Endometrial microvascular endothelial cells (primary cell): ENCODE measurements around the gene SMAD3. TPM values are rescaled to one million over a fixed set of nuclear protein-coding genes. Genes with fewer than 3 reads are reported as not detected.

Source experiments
- in situ Hi-C: cut with HindIII; loops from 2 replicates; pipeline ENCODE4 v1.10.0; 2017; ENCODE audit warnings: low sequenced_read_pairs, low pct_unique_long_range_greater_than_20kb; ENCODE audit errors: inconsistent ontology term
- total RNA-seq: library from RNA; depleted of rRNA; stranded (reverse); fragments of >200 nt; gene quantifications from one replicate; pipeline ENCODE4 v1.2.3, GENCODE V29; 2015; ENCODE audit errors: inconsistent ontology term

SMAD3 gene
- total RNA-seq, 1 donor from 2014 or later = 79.0 TPM

DNA sequence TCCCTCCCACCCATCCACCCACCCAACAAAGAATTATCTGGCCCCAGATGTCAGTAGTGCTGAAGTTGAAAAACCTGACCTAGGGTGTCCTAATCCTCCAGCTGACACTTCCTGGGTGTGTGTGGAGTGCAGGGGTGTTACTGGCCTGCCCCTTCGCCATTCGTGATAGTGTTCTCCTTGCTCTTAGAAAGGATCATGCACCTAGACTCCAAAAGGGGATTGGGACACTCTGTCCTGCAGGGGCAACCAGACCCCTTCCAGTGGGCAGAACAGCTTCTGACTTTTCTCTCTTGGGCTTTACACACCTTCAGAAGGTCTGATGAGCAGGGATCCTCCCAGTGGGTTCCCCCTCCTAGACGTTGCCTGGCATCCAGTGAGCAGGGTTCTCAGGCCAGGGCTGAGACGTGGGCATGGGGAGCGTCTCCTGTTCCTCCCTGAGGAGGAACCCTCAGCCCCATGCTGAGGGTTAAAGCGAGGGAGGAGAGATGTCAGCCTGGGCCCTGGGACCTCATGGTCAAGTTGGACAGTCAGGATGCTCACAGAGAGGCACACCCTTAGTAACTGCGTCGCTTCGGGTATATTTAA lies 114.1 kb downstream of the SMAD3 start:
- in situ Hi-C loops = no loop called here

DNA sequence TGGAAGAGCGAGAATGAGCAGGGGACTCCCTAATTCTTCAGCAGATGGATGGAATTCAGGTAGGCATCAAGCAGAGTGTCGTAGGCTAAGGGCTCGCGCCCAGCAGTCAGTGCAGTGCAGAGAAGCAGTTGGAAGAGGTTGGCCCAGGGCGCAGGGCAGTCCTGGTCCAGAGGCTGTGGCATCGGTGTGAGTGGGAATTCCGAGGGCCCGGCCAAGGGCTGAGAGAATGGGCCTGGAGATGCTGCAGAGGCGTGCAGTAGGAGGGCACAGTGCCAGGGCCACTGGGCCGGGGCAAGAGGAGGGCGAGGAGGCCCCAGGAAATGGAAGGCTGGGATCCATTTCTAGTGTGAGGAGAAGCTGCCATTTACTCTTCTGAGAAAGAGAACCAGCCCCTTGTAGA lies 114.6 kb downstream of the SMAD3 start:
- in situ Hi-C loops = no loop called here

DNA sequence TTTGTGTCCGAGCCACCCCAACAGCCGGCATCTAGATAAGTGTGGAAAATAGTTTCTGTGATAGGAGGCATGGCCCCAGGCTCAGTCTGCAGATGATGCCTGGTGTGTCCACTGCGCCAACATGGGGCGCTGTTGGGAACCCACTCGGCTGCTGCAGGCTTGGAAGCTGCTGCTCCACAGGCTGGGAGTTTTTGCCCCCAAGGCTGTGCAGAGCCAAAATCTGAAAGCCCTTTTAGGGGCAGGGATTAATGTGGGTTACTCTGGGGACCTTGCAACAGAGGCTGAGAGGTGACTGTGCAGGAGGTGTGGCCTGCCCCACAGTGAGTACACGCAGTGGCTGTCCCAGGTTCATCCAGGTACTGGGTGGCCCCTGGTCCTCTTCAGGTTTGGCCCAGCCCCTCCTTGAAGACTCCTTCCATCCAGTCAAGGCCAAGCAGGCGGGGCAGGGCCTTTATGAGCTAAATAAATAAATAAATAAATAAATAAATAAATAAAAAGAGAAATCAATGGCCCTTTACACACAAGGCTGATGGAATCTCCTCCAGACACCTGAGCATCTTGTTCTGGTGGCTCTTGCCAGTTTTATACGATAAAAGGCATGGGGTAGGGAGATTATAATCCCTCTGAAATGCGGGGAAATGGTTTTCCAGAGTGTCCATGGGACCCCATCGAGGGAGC lies 115.3 kb downstream of the SMAD3 start:
- in situ Hi-C loops = no loop called here

DNA sequence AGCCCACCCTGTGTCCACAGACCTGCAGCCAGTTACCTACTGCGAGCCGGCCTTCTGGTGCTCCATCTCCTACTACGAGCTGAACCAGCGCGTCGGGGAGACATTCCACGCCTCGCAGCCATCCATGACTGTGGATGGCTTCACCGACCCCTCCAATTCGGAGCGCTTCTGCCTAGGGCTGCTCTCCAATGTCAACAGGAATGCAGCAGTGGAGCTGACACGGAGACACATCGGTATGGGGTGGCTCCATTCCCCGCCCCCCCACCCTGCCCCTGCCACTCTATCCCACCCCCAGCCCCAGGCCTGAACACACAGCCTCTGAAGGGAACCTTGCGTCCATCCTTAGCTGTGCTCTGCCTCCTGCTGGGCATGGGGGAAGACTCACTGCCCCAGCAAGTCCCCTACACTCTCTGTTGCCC lies 115.8 kb downstream of the SMAD3 start:
- in situ Hi-C loops = no loop called here

DNA sequence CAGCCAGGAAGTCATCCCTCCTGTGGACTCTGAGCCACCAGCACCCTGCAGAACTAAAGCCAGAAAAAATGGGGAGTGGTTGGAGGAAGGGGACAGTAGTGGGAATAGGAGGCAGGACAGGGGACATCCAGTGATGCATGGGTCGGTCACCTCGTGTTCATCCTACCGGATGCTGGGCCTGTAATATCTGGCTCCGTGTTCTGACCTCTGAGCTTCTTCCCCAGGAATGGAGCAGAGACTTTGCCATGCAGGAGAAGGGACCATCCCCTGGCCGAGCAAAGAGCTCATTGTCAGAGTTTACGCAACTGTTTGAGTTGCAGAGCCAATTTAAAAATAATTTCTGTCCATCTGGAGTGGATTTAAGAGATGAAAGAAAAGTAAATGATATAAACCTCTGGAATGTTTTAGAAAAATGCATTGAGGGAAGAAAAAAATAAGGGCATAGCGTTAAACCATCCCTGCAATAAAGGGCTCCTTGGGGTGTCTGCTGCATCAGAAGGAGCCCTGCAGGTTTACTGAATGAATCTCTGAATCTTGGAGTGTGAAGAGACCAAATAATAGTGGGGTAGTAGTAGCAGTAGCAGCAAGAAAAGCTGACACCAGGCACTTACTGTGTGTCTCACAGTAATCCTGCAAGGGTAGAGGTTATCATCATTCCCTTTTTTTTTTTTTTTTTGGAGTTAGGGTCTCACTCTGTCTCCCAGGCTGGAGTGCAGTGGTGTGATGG lies 118.2 kb downstream of the SMAD3 start:
- in situ Hi-C loops = no loop called here

DNA sequence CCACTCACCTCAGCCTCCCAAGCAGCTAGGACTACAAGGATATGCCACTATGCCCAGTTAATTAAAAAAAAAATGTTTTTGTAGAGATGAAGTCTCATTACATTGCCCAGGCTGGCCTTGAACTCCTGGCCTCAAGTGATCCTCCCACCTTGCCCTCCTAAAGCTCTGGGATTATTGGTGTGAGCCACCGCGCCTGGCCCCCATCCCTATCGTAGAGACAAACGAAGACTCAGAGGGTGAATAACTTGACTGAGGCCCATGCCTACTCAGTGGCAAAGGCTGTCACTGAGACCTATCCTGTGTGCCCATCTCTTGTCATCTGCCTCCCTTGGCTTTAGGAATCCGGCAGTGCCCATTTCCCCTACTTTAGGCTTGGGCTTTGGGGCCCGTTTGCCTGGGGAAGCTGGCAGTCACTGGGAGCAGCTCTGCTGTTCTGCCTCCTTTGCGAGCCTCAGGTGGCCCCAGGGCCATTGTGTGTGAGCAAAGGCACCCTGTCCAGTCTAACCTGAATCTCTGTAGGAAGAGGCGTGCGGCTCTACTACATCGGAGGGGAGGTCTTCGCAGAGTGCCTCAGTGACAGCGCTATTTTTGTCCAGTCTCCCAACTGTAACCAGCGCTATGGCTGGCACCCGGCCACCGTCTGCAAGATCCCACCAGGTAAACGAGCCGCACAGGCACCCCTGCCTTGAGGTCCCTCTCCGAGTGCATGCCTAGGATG lies 119.0 kb downstream of the SMAD3 start:
- in situ Hi-C loops = no loop called here

DNA sequence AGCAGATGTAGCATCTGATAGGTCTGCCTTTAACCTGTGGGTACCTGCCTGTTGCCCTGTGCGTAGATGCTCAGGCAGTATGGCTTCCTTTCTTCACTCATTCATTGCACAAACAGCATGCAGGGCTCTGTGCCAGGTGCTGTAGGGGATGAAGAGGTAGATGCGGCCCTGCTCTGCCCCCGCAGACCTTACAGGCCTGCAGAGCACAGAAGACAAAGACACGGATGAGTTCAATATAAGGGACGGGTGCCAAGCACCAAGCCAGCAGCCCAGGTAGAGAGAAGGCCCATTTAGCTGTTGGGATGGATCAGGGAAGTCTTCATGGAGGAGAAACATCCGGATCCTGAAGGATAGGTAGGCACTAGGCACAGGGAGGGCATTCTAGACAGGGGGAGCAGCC lies 119.6 kb downstream of the SMAD3 start:
- in situ Hi-C loops = no loop called here

DNA sequence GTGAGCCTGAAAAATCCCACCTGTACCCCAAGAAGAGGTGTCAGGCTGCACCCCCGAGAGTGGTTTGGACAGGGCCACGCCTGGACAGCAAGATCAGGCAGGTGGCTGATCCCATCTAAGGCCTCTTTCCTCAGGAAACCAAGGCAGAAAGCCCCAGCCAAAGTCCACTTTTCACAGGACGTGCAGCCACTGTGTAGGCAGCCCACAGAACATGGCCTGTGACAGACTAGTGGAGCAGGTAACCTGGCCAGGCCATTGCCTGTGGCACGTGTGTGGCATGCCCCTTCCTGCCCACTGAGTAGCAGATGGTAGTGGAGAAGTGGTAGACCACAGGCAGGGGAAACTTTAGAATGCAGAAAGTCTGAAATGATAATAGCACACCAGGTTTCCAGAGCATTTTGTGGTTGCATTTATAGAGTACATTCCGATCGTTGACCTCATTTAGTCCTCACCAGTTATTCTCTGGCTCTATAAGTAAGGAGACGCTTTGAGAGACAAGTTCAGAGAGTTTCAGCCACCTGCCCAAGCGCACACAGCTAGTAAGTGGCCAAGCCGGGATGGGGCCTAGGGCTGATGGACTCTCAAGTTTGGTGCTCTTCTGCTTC lies 120.3 kb downstream of the SMAD3 start:
- in situ Hi-C loops = no loop called here

DNA sequence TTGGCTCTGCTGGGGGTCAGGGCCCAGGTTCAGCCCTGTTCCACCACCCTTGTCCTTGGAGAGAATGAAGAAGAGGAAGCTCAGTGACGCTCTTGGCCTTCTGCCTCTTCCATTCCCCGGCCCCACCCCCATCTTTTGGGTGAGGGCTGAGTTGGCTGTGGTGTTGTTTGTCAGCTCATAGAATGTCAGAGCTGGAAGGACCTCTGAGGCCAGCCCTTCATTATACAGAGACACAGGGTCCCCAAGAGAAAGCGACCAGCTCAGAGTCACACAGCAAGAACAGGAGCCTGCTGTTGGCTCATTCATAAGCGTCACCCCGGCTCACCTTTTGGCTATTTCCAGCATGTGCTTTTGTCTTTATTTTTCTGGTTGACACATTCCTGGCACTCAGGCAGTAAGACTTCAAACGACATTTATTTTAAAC lies 120.8 kb downstream of the SMAD3 start:
- in situ Hi-C loops = no loop called here

DNA sequence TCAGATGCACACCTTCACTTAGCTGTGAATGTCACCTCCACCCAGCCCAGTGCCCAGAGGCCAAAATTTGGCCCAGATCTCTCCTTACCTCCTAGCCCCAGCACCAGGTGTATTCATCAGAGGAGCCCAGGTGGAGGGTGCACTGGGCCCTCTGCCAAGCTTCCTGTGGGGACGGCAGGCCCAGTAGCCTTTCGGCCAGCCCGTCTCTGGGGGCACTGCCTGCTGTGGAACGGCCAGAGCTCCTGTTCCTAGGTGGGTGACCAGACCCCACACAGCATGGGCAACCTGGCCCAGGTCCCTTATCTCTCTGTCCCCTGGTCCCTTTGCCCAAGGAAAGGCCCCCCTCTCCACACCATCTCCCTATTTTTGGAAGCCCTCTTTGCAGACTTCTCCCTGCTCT lies 121.3 kb downstream of the SMAD3 start:
- in situ Hi-C loops = no loop called here

DNA sequence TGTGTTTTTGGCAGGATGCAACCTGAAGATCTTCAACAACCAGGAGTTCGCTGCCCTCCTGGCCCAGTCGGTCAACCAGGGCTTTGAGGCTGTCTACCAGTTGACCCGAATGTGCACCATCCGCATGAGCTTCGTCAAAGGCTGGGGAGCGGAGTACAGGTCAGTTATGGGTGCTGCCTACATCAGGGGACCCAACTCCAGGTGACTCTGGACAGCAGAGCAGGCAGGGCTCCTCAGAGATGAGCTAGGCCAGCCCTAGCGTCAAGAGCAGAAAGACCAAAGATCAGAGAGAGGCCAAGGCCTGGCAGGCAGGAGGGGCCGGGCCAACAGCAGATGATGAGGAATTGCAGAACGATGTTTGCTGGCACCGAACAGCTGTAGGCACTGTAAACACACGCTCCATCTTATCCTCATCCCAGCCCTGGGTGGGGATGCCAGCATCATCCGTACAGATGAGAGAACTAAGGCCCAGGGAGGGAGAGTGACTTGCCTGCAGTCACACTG lies 122.0 kb downstream of the SMAD3 start:
- in situ Hi-C loops = no loop called here

DNA sequence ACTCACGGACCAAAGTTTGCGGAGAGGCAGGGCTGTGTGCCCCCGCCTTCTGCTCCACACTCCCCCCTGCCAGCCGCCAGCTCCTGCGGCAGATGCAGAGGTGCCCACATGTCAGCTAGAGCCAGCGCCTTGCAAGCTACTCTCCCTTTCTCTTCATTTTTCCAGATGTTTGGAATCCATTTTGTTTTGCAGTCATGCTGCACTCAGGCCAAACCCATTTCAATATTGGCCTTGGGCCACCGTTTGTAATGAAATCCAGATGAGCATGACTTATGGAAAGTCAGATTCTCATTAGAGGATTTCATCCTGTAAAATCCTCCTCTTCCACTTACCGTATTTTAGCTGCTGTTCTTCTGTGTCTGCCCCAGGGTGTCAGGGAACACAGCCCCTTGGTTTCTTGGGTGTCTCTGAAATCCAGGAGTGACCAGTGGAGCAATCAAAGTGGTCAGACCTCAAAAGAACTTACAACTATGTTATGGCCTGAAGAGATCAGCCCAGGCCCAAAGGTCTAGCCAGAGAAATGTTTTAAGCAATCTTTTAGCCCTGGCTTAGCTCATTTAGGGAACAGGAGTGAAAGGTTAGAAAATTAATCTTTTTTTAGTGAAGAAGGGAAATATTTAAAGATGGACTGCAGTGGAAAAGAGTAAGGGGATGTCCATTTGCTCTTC lies 123.3 kb downstream of the SMAD3 start:
- in situ Hi-C loops = no loop called here

DNA sequence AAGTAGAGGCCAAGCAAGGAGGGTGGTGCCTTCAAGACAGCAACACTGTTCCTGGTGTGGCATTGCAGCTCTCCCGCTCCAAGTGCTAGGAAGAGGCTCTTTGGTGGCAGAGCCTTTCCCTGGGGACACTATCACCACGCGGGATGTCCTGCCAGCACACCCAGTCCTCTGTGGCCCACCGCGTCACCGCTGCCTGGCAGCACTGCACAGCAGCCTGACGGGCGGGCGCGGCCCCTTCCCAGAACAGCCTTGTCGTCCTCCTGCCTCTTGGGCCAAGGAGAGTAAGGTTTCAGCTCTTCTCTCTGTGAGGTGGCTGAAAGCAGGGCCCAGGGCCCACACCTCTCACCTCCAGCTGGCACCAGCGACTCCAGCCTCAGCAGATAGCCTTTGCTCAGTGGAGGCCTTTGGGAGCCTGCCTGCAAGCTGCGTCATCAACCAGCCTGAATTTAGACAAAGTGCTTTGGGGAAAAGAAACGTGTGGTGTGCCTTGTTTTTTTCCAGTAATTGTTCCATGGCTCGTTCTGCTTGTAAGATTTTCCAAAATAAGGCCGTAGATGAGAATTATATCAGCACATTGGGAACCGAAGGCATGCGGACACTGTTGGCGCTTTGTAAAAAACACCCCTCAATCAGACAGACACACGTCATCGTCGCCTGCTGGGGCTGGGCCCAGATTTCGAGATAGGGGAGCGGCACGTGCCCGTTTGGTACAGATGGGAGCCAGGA lies 124.1 kb downstream of the SMAD3 start:
- in situ Hi-C loops = no loop called here

DNA sequence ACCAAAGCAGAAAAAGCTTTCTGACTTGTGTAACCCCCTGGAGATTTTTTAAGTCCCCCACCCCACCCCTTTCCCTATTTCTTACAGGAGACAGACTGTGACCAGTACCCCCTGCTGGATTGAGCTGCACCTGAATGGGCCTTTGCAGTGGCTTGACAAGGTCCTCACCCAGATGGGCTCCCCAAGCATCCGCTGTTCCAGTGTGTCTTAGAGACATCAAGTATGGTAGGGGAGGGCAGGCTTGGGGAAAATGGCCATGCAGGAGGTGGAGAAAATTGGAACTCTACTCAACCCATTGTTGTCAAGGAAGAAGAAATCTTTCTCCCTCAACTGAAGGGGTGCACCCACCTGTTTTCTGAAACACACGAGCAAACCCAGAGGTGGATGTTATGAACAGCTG lies 124.9 kb downstream of the SMAD3 start:
- in situ Hi-C loops = no loop called here

DNA sequence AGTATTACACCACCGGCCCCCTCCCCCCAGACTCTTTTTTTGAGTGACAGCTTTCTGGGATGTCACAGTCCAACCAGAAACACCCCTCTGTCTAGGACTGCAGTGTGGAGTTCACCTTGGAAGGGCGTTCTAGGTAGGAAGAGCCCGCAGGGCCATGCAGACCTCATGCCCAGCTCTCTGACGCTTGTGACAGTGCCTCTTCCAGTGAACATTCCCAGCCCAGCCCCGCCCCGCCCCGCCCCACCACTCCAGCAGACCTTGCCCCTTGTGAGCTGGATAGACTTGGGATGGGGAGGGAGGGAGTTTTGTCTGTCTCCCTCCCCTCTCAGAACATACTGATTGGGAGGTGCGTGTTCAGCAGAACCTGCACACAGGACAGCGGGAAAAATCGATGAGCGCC lies 125.4 kb downstream of the SMAD3 start:
- in situ Hi-C loops = no loop called here

DNA sequence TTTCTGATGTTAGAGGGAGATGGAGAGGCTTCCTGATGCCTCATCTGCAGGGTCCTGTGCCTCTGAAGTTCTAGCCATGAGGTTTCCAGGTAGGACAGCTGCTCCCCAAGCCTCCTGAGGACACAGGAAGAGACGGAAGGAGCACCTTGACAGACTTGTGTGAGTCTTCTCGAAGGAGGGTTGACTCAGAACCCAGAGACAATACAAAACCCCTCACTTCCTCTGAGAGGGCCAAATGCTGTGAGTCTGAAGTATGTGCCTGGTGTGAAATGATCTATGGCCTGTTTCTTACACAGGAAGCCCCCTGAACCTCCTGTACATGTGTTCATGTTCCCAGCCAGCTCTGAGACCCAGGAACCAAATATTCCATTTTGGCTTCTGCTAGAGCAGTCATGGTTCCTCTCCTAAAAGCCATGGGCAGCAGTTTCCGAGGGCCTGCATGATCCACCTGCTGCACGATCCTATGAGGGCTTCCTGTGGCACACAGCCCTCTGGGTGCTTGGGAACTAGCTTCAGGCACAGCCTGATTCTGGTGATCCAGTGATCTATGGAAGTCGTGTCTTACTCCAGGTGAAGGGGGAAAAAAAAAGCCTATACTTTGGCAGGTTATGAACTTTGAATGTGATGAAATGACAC lies 126.9 kb downstream of the SMAD3 start:
- in situ Hi-C loops = no loop called here

DNA sequence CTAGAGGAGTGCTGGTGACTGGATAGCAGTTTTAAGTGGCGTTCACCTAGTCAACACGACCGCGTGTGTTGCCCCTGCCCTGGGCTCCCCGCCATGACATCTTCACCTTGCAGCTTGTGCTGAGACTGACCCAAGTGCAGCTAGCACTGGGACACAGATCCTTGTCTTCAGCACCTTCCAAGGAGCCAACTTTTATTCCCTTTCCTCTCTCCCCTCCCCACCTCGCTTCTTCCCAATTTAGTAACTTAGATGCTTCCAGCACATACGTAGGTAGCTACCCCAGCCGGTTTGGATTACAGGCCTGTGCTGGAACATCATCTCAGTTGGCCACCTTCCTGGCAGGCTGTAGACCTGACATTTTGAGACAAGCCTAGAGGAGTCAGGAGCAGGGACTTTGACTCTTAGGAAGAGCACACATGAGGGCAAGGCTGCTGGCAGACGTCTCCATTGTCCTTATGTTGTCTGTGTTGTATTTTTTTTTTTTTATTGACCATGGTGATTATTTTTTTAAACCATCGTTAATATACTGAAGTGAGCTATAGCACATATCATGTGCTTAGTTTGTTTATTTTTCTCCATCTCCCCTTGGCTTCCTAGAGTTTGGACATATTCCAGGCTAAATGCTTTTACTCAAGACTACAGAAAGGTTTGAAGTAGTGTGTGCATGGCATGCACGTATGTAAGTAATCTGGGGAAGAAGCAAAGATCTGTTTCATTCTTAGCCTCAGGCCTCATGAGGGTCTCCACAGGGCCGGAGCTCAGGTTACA lies 128.0 kb downstream of the SMAD3 start:
- in situ Hi-C loops = no loop called here
